ENCODE data around the gene MEIOC. TPM values are rescaled to one million over a fixed set of nuclear protein-coding genes. Genes with fewer than 3 reads are reported as not detected.
"Not testable (repeated sequence)": the region's sequence is repeated elsewhere in the genome, so short reads cannot be mapped to it uniquely, and the experiment has no call there.

MEIOC gene
- total and polyA plus RNA-seq, 2 of the 4 experiments (the other 2 are of a cell fraction), result 0.27 to 0.36 TPM

GRCh38 chr17:44634401-44634800, 21.9 kb upstream of the MEIOC start:
- H2AK9ac ChIP-seq (replicated peaks; ENCODE audit: low read depth, low read length, poor library complexity); H3K9ac ChIP-seq (ENCODE audit: low read depth, low read length); H3K4me1 ChIP-seq (ENCODE audit: control insufficient read depth, insufficient read depth, low read length); H3K9me1 ChIP-seq (ENCODE audit: insufficient read depth, low read length); H3K23ac ChIP-seq (ENCODE audit: low read depth, low read length); H2AK5ac ChIP-seq (ENCODE audit: low read depth, low read length); H2BK120ac ChIP-seq (ENCODE audit: low read depth, low read length); H2BK5ac ChIP-seq (ENCODE audit: low read depth, low read length, poor library complexity, severe bottlenecking); H3K79me1 ChIP-seq (ENCODE audit: low read depth in 1 of 2, low read length in 2 of 2); H3K36me3 ChIP-seq (ENCODE audit: control insufficient read depth, insufficient read depth, low read length); H2BK20ac ChIP-seq (ENCODE audit: low read depth, low read length); H4K5ac ChIP-seq (ENCODE audit: low read depth, low read length); BruUV-seq (replicated peaks); H3K4me3 ChIP-seq (ENCODE audit: insufficient read depth, low read depth, low read length); DNase-seq; H3K27me3 ChIP-seq (ENCODE audit: control insufficient read depth, insufficient read depth, low read length); H3K27ac ChIP-seq (ENCODE audit: insufficient read depth, low read length); H4K91ac ChIP-seq (ENCODE audit: insufficient read depth, low read depth, low read length); ATAC-seq (ENCODE audit: low read depth); dilution Hi-C loops (cut with HindIII; ENCODE audit: low sequenced_read_pairs, unreplicated experiment); POLR2A ChIA-PET (ENCODE audit: unreplicated experiment); H2AFZ ChIP-seq (replicated peaks; ENCODE audit: low read length, poor library complexity); H3K14ac ChIP-seq (replicated peaks; ENCODE audit: low read depth, low read length); H4K8ac ChIP-seq (ENCODE audit: low read depth in 2 of 2, low read length in 2 of 2); H3K56ac ChIP-seq (ENCODE audit: extremely low read depth, insufficient read depth, low read length); H3K9me3 ChIP-seq (ENCODE audit: control insufficient read depth, insufficient read depth, low read length); H3K4ac ChIP-seq (ENCODE audit: low read depth, low read length); H3K18ac ChIP-seq (ENCODE audit: low read depth, low read length); H2BK15ac ChIP-seq (ENCODE audit: low read depth, low read length); H4K20me1 ChIP-seq (ENCODE audit: insufficient read depth, low read length); H3K4me2 ChIP-seq (ENCODE audit: low read depth, low read length): not testable (repeated sequence)
- intact Hi-C loops (cut with micrococcal nuclease), result loop anchor here (2.0 kb wide), 1 partner anchor 68 kb away; no protein-coding TSS in a partner anchor
- WGBS, 2 experiments (ENCODE audit: extremely low coverage in 2 of 2, insufficient read length in 1 of 2), result no CpG with 5 or more reads among the region's 4 CpGs
- in situ Hi-C loops (cut with MboI; ENCODE audit: low sequenced_read_pairs), result loop anchor here (5.0 to 25.0 kb wide), 2 partner anchors 102 to 422 kb away; partner anchors contain the start of gene UBTF
- CTCF ChIA-PET, result interaction anchor here (0.8 to 2.4 kb wide), 2 partner anchors 100 to 432 kb away, joined by 5 to 12 read pairs; no protein-coding TSS in a partner anchor

All from IMR-90 (cell line).